ENCODE results near the gene ACP1.

Gene ACP1

DNA sequence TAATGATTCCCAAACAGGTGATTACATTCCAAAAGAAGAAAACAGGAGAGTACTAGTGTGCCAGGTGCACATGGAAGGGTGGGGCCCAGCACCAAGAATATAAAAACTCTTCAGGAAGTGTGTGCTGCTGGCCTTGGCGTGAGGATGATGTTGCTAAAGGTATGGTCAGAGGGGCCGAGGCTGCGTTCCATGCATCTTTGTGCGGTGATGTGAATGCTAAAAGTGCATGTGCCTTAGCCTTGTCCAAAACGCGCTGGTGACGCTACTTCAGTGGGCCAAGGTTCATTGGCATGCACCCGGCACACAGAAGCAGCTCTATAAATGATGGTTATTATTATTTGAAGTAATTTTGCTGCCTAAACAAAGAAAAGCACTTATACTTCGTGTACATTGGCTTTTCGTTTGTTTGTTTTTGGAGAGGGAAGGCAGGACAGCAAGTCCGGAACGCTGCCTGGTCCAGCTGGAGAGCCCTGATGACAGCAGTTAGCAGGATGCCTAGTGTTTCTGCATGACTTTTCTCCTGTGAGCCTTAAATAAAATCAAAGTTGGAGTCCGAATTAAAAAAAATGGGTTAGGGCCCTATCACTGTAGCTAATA lies 20.2 kb downstream of the ACP1 start:
- Histone ChIP-seq H3K4me3 (ENCODE audit: low read length) (no peak overlapping the region), H3K4me2 (ENCODE audit: low read length) (no peak overlapping the region), H3F3A (ENCODE audit: control insufficient read depth, insufficient read depth) (no peaks in the 10 kb centered on the region; the same call in 1 of the 2 replicates), H3K4me1 (ENCODE audit: control insufficient read depth, low read length) (no peaks in the 10 kb centered on the region), H3K36me3 (ENCODE audit: control insufficient read depth, low read length) (peaks cover 21% of the 10 kb centered on the region), H3K79me2 (ENCODE audit: control insufficient read depth, low read length) (no peaks in the 10 kb centered on the region), H3K27ac (ENCODE audit: low read depth, low read length) (no peak overlapping the region), H3K27me3 (ENCODE audit: control insufficient read depth, low read length) (peaks cover 19% of the 10 kb centered on the region), H3K9me2 (replicated peaks; ENCODE audit: control insufficient read depth, low read length) (no peaks in the 10 kb centered on the region), H4K20me1 (ENCODE audit: control insufficient read depth, insufficient read depth, low read depth, low read length) (peaks cover 3% of the 10 kb centered on the region; the same call in 1 of the 2 replicates), H3K9me3 (ENCODE audit: control insufficient read depth, insufficient read depth, low read length) (no peaks in the 10 kb centered on the region)
- TF ChIP-seq, protein P1, sequence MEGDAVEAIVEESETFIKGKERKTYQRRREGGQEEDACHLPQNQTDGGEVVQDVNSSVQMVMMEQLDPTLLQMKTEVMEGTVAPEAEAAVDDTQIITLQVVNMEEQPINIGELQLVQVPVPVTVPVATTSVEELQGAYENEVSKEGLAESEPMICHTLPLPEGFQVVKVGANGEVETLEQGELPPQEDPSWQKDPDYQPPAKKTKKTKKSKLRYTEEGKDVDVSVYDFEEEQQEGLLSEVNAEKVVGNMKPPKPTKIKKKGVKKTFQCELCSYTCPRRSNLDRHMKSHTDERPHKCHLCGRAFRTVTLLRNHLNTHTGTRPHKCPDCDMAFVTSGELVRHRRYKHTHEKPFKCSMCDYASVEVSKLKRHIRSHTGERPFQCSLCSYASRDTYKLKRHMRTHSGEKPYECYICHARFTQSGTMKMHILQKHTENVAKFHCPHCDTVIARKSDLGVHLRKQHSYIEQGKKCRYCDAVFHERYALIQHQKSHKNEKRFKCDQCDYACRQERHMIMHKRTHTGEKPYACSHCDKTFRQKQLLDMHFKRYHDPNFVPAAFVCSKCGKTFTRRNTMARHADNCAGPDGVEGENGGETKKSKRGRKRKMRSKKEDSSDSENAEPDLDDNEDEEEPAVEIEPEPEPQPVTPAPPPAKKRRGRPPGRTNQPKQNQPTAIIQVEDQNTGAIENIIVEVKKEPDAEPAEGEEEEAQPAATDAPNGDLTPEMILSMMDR (IDR thresholded peaks at IDR 0.05; ENCODE audit: low read depth, low read length, poor library complexity, severe bottlenecking) = no peak
- no peak for TF ChIP-seq EZH2phosphoT487 (IDR thresholded peaks at IDR 0.05; ENCODE audit: borderline replicate concordance, low read length)

GRCh38 chr2:285531-285930 lies 20.8 kb downstream of the ACP1 start:
- TF ChIP-seq, protein P1 (IDR thresholded peaks at IDR 0.05; ENCODE audit: low read depth, low read length, poor library complexity, severe bottlenecking) = no peak
- TF ChIP-seq EZH2phosphoT487 (IDR thresholded peaks at IDR 0.05; ENCODE audit: borderline replicate concordance, low read length) = no peak
- peaks cover 19% of the 10 kb centered on the region for H3K27me3 ChIP-seq (ENCODE audit: control insufficient read depth, low read length)
- no peaks in the 10 kb centered on the region for H4K20me1 ChIP-seq (ENCODE audit: control insufficient read depth, insufficient read depth, low read depth, low read length)
- H3K4me2 ChIP-seq (ENCODE audit: low read length) = no peak overlapping the region
- H3K4me3 ChIP-seq (ENCODE audit: low read length) = no peak overlapping the region
- no peaks in the 10 kb centered on the region for H3K9me3 ChIP-seq (ENCODE audit: control insufficient read depth, insufficient read depth, low read length)
- H3K36me3 ChIP-seq (ENCODE audit: control insufficient read depth, low read length) = peaks cover 16% of the 10 kb centered on the region
- no peaks in the 10 kb centered on the region; the same call in 1 of the 2 replicates for H3F3A ChIP-seq (ENCODE audit: control insufficient read depth, insufficient read depth)
- no peak overlapping the region for H3K27ac ChIP-seq (ENCODE audit: low read depth, low read length)
- H3K9me2 ChIP-seq (replicated peaks; ENCODE audit: control insufficient read depth, low read length) = no peaks in the 10 kb centered on the region
- H3K79me2 ChIP-seq (ENCODE audit: control insufficient read depth, low read length) = no peaks in the 10 kb centered on the region
- no peaks in the 10 kb centered on the region for H3K4me1 ChIP-seq (ENCODE audit: control insufficient read depth, low read length)

- H3K79me2 ChIP-seq (ENCODE audit: control insufficient read depth, low read length) = no peaks in the 10 kb centered on the region
- no peaks in the 10 kb centered on the region for H3K9me3 ChIP-seq (ENCODE audit: control insufficient read depth, insufficient read depth, low read length)
- TF ChIP-seq EZH2phosphoT487 (IDR thresholded peaks at IDR 0.05; ENCODE audit: borderline replicate concordance, low read length) = no peak
- TF ChIP-seq, protein P1 (IDR thresholded peaks at IDR 0.05; ENCODE audit: low read depth, low read length, poor library complexity, severe bottlenecking) = no peak
- H3K4me3 ChIP-seq (ENCODE audit: low read length) = no peak overlapping the region
- no peaks in the 10 kb centered on the region for H3K4me1 ChIP-seq (ENCODE audit: control insufficient read depth, low read length)
- H3F3A ChIP-seq (ENCODE audit: control insufficient read depth, insufficient read depth) = no peaks in the 10 kb centered on the region; the same call in 1 of the 2 replicates
- peaks cover 11% of the 10 kb centered on the region; the same call in 1 of the 2 replicates for H3K36me3 ChIP-seq (ENCODE audit: control insufficient read depth, low read length)
- no peak overlapping the region for H3K27ac ChIP-seq (ENCODE audit: low read depth, low read length)
- no peaks in the 10 kb centered on the region for H3K9me2 ChIP-seq (replicated peaks; ENCODE audit: control insufficient read depth, low read length)
- H3K27me3 ChIP-seq (ENCODE audit: control insufficient read depth, low read length) = peaks cover 19% of the 10 kb centered on the region
- H3K4me2 ChIP-seq (ENCODE audit: low read length) = no peak overlapping the region
- no peaks in the 10 kb centered on the region for H4K20me1 ChIP-seq (ENCODE audit: control insufficient read depth, insufficient read depth, low read depth, low read length)
Measured at GRCh38 chr2:286035-286434, 21.3 kb downstream of the ACP1 start.

Data from DOHH2 (cell line).